Large intestine (tissue), 3 donors: ENCODE data around the gene SP5. TPM values are rescaled to one million over a fixed set of nuclear protein-coding genes. Genes with fewer than 3 reads are reported as not detected.
"Not testable (repeated sequence)": the region's sequence is repeated elsewhere in the genome, so short reads cannot be mapped to it uniquely, and the experiment has no call there.

ENCODE experiments used
- DNase-seq, 2 donors: peaks; one replicate each; pipeline versions ENCODE4 v3.0.0 to v3.0.0-alpha.2; 2013
- H3K27ac ChIP-seq: one replicate; pipeline ENCODE4 v1.5.1; 2013; ENCODE audit warnings: low read length
- H3K27me3 ChIP-seq: 2 replicates; pipeline ENCODE4 v1.6.1; 2013; ENCODE audit warnings: low read length; ENCODE audit not compliant: control insufficient read depth, insufficient read depth
- H3K36me3 ChIP-seq: 2 replicates; pipeline ENCODE4 v1.6.1; 2013; ENCODE audit warnings: low read length; ENCODE audit not compliant: control insufficient read depth, insufficient read depth
- H3K4me1 ChIP-seq: one replicate; pipeline ENCODE4 v1.6.1; 2013; ENCODE audit warnings: low read length; ENCODE audit not compliant: control insufficient read depth, insufficient read depth
- H3K4me3 ChIP-seq: one replicate; pipeline ENCODE4 v1.5.1; 2013; ENCODE audit warnings: low read length
- H3K9me3 ChIP-seq: one replicate; pipeline ENCODE4 v1.6.1; 2013; ENCODE audit warnings: mild to moderate bottlenecking, low read depth, low read length, moderate library complexity; ENCODE audit not compliant: control insufficient read depth
- WGBS: methylation state at CpG from one replicate; pipeline ENCODE4 v1.1.5; 2013; ENCODE audit warnings: low lambda C conversion rate; ENCODE audit not compliant: insufficient coverage; 5-methylcytosine and 5-hydroxymethylcytosine counted together
- polyA plus RNA-seq: library from polyadenylated mRNA; unstranded; fragments of 120-200 nt; gene quantifications from one replicate; pipeline ENCODE4 v1.2.1, GENCODE V29; 2013

SP5 gene
- polyA plus RNA-seq, 1 donor = 4.8 TPM

GRCh38 chr2:170717599-170717963, 2.4 kb downstream of the SP5 start:
- H3K4me1 ChIP-seq = peaks cover 20% of the 10 kb centered on the region
- H3K27ac ChIP-seq = no peak overlapping the region
- peaks cover 17% of the 10 kb centered on the region for H3K9me3 ChIP-seq
- WGBS = 83% methylated on average over 1 of the region's 10 CpGs
- H3K27me3 ChIP-seq = peaks cover 51% of the 10 kb centered on the region
- DNase-seq = no peak
- no peaks in the 10 kb centered on the region for H3K36me3 ChIP-seq
- no peak overlapping the region for H3K4me3 ChIP-seq

GRCh38 chr2:170717991-170718589, 3.0 kb downstream of the SP5 start:
- H3K4me3 ChIP-seq = no peak overlapping the region
- no peak overlapping the region for H3K27ac ChIP-seq
- H3K36me3 ChIP-seq = no peaks in the 10 kb centered on the region
- H3K27me3 ChIP-seq = peaks cover 46% of the 10 kb centered on the region
- WGBS = 68% methylated on average over 4 of the region's 18 CpGs
- peaks cover 16% of the 10 kb centered on the region for H3K4me1 ChIP-seq
- H3K9me3 ChIP-seq = peaks cover 17% of the 10 kb centered on the region
- DNase-seq = no peak

GRCh38 chr2:170719810-170720209, 4.7 kb downstream of the SP5 start:
- DNase-seq = no peak
- H3K4me1 ChIP-seq = peaks cover 12% of the 10 kb centered on the region
- no peak overlapping the region for H3K27ac ChIP-seq
- H3K36me3 ChIP-seq = peaks cover 3% of the 10 kb centered on the region
- no peak overlapping the region for H3K4me3 ChIP-seq
- H3K9me3 ChIP-seq = peaks cover 14% of the 10 kb centered on the region
- whole genome bisulfite sequencing = 40% methylated on average over 1 of the region's 1 CpG
- H3K27me3 ChIP-seq = peaks cover 30% of the 10 kb centered on the region

GRCh38 chr2:170721678-170722077, 6.5 kb downstream of the SP5 start:
- Histone ChIP-seq H3K27me3 (peaks cover 15% of the 10 kb centered on the region), H3K27ac (no peak overlapping the region), H3K4me1 (peaks cover 8% of the 10 kb centered on the region), H3K9me3 (peaks cover 8% of the 10 kb centered on the region), H3K4me3 (no peak overlapping the region), H3K36me3 (peaks cover 3% of the 10 kb centered on the region)
- WGBS = 67% methylated on average over 1 of the region's 3 CpGs
- DNase-seq = no peak

GRCh38 chr2:170722301-170722700, 7.2 kb downstream of the SP5 start:
- no peak overlapping the region for H3K27ac ChIP-seq
- peaks cover 3% of the 10 kb centered on the region for H3K4me1 ChIP-seq
- no peak overlapping the region for H3K4me3 ChIP-seq
- peaks cover 11% of the 10 kb centered on the region for H3K27me3 ChIP-seq
- peaks cover 2% of the 10 kb centered on the region for H3K9me3 ChIP-seq
- H3K36me3 ChIP-seq = peaks cover 3% of the 10 kb centered on the region
- DNase-seq = no peak

- H3K27me3 ChIP-seq = no peaks in the 10 kb centered on the region
- peaks cover 3% of the 10 kb centered on the region for H3K36me3 ChIP-seq
- WGBS = no CpG with 5 or more reads among the region's 2 CpGs
- no peak overlapping the region for H3K27ac ChIP-seq
- no peaks in the 10 kb centered on the region for H3K4me1 ChIP-seq
- DNase-seq = no peak
- H3K9me3 ChIP-seq = no peaks in the 10 kb centered on the region
- H3K4me3 ChIP-seq = no peak overlapping the region
Observed at GRCh38 chr2:170723446-170723958, 8.4 kb downstream of the SP5 start.

GRCh38 chr2:170733798-170734600, 18.9 kb downstream of the SP5 start:
- no peaks in the 10 kb centered on the region for H3K9me3 ChIP-seq
- peaks cover 12% of the 10 kb centered on the region for H3K4me1 ChIP-seq
- peak overlapping the region; percentile 16 for H3K4me3 ChIP-seq
- peak; percentile 80 to 87 for DNase-seq
- peak overlapping the region; percentile 82 for H3K27ac ChIP-seq
- no CpG with 5 or more reads among the region's 1 CpG for WGBS
- H3K27me3 ChIP-seq = no peaks in the 10 kb centered on the region
- H3K36me3 ChIP-seq = peaks cover 2% of the 10 kb centered on the region

GRCh38 chr2:170734601-170735000, 19.5 kb downstream of the SP5 start:
- not testable (repeated sequence) for DNase-seq, H3K27me3 ChIP-seq, H3K36me3 ChIP-seq, H3K9me3 ChIP-seq, H3K4me3 ChIP-seq
- peaks cover 17% of the 10 kb centered on the region for H3K4me1 ChIP-seq
- peak overlapping the region; percentile 82 for H3K27ac ChIP-seq
- no CpG with 5 or more reads among the region's 2 CpGs for WGBS

- Histone ChIP-seq H3K36me3 (no peaks in the 10 kb centered on the region), H3K4me1 (peaks cover 22% of the 10 kb centered on the region), H3K4me3 (no peak overlapping the region), H3K27me3 (no peaks in the 10 kb centered on the region), H3K27ac (no peak overlapping the region), H3K9me3 (no peaks in the 10 kb centered on the region)
- no peak for DNase-seq
- no CpG with 5 or more reads among the region's 1 CpG for WGBS
Observed at GRCh38 chr2:170736628-170737027, 21.5 kb downstream of the SP5 start.

GRCh38 chr2:170737406-170737805, 22.3 kb downstream of the SP5 start:
- Histone ChIP-seq H3K36me3 (no peaks in the 10 kb centered on the region), H3K4me1 (peaks cover 25% of the 10 kb centered on the region), H3K27me3 (no peaks in the 10 kb centered on the region), H3K4me3 (no peak overlapping the region), H3K9me3 (no peaks in the 10 kb centered on the region), H3K27ac (no peak overlapping the region)
- no peak for DNase-seq
- 83% methylated on average over 1 of the region's 2 CpGs for WGBS
